GM12875 (cell line): ENCODE measurements around the gene RPP25.

ENCODE experiments used
- H3K4me3 ChIP-seq: one replicate; pipeline ENCODE4 v1.5.1; 2011; ENCODE audit warnings: low read depth, low read length, control low read depth
- CTCF ChIP-seq: IDR thresholded peaks from 2 replicates; pipeline ENCODE4 v1.5.1; 2011; ENCODE audit warnings: low read depth, mild to moderate bottlenecking, control low read depth, inconsistent platforms, low read length, moderate library complexity, borderline replicate concordance; ENCODE audit not compliant: insufficient read depth

RPP25 gene

GRCh38 chr15:74964794-74965193 is 8.2 kb upstream of the RPP25 start:
- no peak for TF ChIP-seq CTCF
- H3K4me3 ChIP-seq = no peak overlapping the region

- no peak overlapping the region for H3K4me3 ChIP-seq
- TF ChIP-seq CTCF = no peak
These were observed 6.6 kb upstream of the RPP25 start for GRCh38 chr15:74963213-74963612.

DNA sequence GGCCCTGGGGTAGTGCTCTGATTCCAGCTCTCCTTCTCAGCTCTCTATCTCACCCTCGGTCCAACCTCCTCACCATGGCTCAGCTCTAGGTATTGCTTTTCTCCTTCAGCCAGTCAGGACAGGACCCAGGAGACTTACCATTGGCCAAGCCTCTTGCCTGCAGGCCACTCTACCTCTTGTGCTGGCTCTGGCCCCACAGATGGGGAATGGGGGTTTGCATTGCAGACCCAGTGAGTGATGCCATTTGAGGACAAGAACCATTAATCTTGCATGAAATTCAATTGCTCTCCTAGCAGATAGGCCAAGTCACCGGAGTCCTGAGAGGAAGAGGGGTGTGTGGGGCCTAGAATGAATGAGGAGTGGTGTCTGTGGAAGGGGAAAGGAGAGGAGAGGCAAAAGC is 6.1 kb upstream of the RPP25 start:
- no peak for TF ChIP-seq CTCF
- H3K4me3 ChIP-seq = no peak overlapping the region

DNA sequence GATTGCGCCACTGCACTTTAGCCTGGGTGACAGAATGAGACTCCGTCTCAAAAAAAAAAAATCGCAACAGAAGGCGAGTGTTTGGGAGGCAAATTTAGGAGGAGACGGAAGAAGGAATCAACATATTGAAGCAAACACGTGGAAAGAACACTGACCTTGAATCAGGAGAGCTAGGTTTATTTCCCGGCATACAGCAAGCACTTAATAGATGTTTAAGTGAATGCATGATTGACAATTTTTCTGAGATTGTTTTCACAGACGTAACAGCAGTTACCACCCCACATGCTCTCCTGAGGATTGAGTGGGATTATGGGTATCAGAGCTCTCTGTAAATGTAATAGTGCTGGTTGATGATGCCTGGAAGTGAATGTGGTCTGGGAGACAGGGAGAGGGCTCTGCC is 5.6 kb upstream of the RPP25 start:
- no peak for TF ChIP-seq CTCF
- H3K4me3 ChIP-seq = no peak overlapping the region

GRCh38 chr15:74961616-74962015 is 5.0 kb upstream of the RPP25 start:
- TF ChIP-seq CTCF = no peak
- H3K4me3 ChIP-seq = no peak overlapping the region

DNA sequence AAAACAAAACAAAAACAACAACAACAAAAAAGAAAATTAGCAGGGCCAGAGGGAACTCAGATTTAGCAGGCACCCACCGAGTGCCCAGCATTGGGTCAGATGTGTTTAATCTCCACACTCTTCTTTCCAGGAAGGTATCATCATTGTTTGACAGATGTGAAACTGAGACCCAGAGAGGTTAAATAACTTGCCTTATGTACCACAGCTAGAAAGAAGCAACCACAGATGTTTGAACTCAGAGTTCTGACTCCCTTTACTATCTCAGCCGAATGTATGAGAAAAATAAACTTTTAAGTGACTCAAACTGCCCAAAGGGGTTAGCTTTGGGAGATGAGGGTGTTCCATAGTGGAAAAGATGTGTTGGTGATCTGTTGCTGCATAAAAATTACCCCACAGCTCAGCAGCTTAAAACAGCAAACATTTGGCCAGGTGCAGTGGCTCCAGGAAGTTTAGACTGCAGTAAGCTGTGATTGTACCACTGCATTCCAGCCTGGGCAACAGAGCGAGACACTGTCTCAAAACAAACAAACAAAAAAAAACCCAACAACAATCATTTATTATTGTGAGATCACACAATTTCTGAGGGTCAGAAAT is 4.5 kb upstream of the RPP25 start:
- no peak overlapping the region for H3K4me3 ChIP-seq
- TF ChIP-seq CTCF = no peak

GRCh38 chr15:74960286-74960685 is 3.7 kb upstream of the RPP25 start:
- TF ChIP-seq CTCF = no peak
- no peak overlapping the region for H3K4me3 ChIP-seq
